Measurements from ENCODE around the gene FBN1.

GRCh38 chr15:48392356-48392755 lies 253.2 kb downstream of the FBN1 start:
- no peak for TF ChIP-seq POLR2A (IDR thresholded peaks at IDR 0.05)
- TF ChIP-seq CTCF (IDR thresholded peaks at IDR 0.05) = no peak
